Caco-2 (cell line): ENCODE measurements around the gene IL5. TPM values are rescaled to one million over a fixed set of nuclear protein-coding genes. Genes with fewer than 3 reads are reported as not detected.

Experiments
- BruUV-seq: library from RNA; stranded (reverse); fragments of 400-500 nt; replicated peaks from 2 replicates; lab custom pipeline; 2021; lab: Mats Ljungman, UMichigan
- CTCF ChIA-PET: fragments of 300-600 bp; sonication (Branson Sonifier 250); formaldehyde crosslinking; loops from one replicate; lab custom pipeline; 2022; ENCODE audit warnings: antibody characterized with exemption; lab: Charles Lee
- POLR2A ChIA-PET: fragments of 300-600 bp; sonication (Branson Sonifier 250); formaldehyde crosslinking; loops from one replicate; lab custom pipeline; 2022; ENCODE audit warnings: antibody characterized with exemption; lab: Charles Lee
- DNase-seq, 2 experiments: peaks; one replicate each; pipeline versions ENCODE4 v3.0.0 to v3.0.0-alpha.2; 2020 to 2022
- H3K27me3 ChIP-seq: replicated peaks from 2 replicates; pipeline ENCODE4 v1.6.0; 2011; ENCODE audit warnings: low read length; ENCODE audit not compliant: control insufficient read depth, insufficient read depth
- H3K36me3 ChIP-seq: 2 replicates; pipeline ENCODE4 v1.5.1; 2011; ENCODE audit warnings: low read length; ENCODE audit not compliant: control insufficient read depth, insufficient read depth
- H3K4me1 ChIP-seq: fragments of 250-450 bp; sonication (Bioruptor Pico); 2 replicates; pipeline ENCODE4 v1.5.1; 2020; ENCODE audit warnings: mild to moderate bottlenecking
- H3K4me3 ChIP-seq: 2 replicates; pipeline ENCODE4 v1.5.1; 2011; ENCODE audit warnings: low read depth, mild to moderate bottlenecking, control low read depth, low read length
- H3K9me3 ChIP-seq: fragments of 250-450 bp; sonication (Bioruptor Pico); 2 replicates; pipeline ENCODE4 v1.5.1; 2020; ENCODE audit warnings: mild to moderate bottlenecking, moderate library complexity
- H3K27ac Mint-ChIP-seq: one replicate; pipeline ENCODE4 v1.8.0; 2022; ENCODE audit warnings: mixed read lengths; ENCODE audit not compliant: unreplicated experiment
- H3K27me3 Mint-ChIP-seq: one replicate; pipeline ENCODE4 v1.8.0; 2022; ENCODE audit warnings: mixed read lengths; ENCODE audit not compliant: insufficient read depth, unreplicated experiment
- H3K36me3 Mint-ChIP-seq: one replicate; pipeline ENCODE4 v1.8.0; 2022; ENCODE audit warnings: mild to moderate bottlenecking, mixed read lengths; ENCODE audit not compliant: insufficient read depth, unreplicated experiment
- H3K4me1 Mint-ChIP-seq: one replicate; pipeline ENCODE4 v1.8.0; 2022; ENCODE audit warnings: low read depth, mixed read lengths; ENCODE audit not compliant: unreplicated experiment
- H3K4me3 Mint-ChIP-seq: one replicate; pipeline ENCODE4 v1.8.0; 2022; ENCODE audit warnings: mild to moderate bottlenecking, moderate library complexity, mixed read lengths; ENCODE audit not compliant: unreplicated experiment
- H3K9me3 Mint-ChIP-seq: one replicate; pipeline ENCODE4 v1.8.0; 2022; ENCODE audit warnings: mixed read lengths; ENCODE audit not compliant: unreplicated experiment
- CTCF ChIP-seq, 2 experiments: fragments of 200-600 bp in 1 of 2; IDR thresholded peaks; 1 replicate in 1 of 2; 2 replicates in 1 of 2; pipeline versions ENCODE4 v1.5.1 to v1.8.0; 2011 to 2022; ENCODE audit warnings: antibody characterized with exemption in 1 of 2, control low read depth in 1 of 2, inconsistent platforms in 1 of 2, low read depth in 1 of 2, low read length in 1 of 2, mild to moderate bottlenecking in 1 of 2, moderate library complexity in 1 of 2; ENCODE audit not compliant: insufficient read depth in 1 of 2, severe bottlenecking in 1 of 2, unreplicated experiment in 1 of 2
- intact Hi-C: fragments of 100-400 bp; cut with micrococcal nuclease; formaldehyde crosslinking; loops from one replicate; pipeline ENCODE4 v1.10.0; 2022; ENCODE audit not compliant: unreplicated experiment
- total RNA-seq: library from RNA; stranded (reverse); gene quantifications from 2 replicates; pipeline ENCODE4 v1.2.3, GENCODE V29; 2022

The IL5 gene
- total RNA-seq, 1 experiment from 2014 or later: not detected

DNA sequence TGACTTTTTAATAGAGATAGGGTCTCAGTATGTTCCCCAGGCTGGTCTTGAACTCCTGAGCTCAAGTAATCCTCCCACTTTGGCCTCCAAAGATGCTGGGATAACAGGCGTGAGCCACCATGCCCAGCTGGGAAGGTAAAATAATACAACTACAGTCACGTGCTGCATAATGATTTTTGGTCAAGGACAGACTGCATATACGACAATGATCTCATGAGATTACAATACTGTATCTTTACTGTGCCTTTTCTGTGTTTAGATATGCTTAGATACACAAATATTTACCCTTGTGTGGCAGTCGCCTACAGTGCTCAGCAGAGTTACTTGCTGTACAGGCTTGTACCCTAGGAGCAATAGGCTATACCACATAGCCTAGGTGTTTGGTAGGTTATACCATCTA lies 38.6 kb downstream of the IL5 start:
- Histone ChIP-seq H3K4me3 (no peak overlapping the region), H3K36me3 (no peaks in the 10 kb centered on the region), H3K4me1 (peaks cover 38% of the 10 kb centered on the region), H3K27me3 (no peaks in the 10 kb centered on the region), H3K9me3 (no peaks in the 10 kb centered on the region)
- Mint-ChIP-seq H3K27me3 (no peaks in the 10 kb centered on the region), H3K4me3 (no peak overlapping the region), H3K4me1 (peaks cover 24% of the 10 kb centered on the region), H3K27ac (no peak overlapping the region), H3K36me3 (no peaks in the 10 kb centered on the region), H3K9me3 (no peaks in the 10 kb centered on the region)
- POLR2A ChIA-PET: interaction anchor here (1.7 kb wide), 1 partner anchor 14 kb away, joined by 3 read pairs; the partner anchor contains the start of gene IRF1
- no peak for TF ChIP-seq CTCF (IDR thresholded peaks at IDR 0.05; ENCODE audit: insufficient read depth in 1 of 2, low read depth in 1 of 2, low read length in 1 of 2, severe bottlenecking in 1 of 2, unreplicated experiment in 1 of 2)
- CTCF ChIA-PET: interaction anchor here (1.7 to 2.5 kb wide), 2 partner anchors 9 to 118 kb away, joined by 3 to 9 read pairs; no protein-coding TSS in a partner anchor
- intact Hi-C loops: no loop called here
- BruUV-seq: no TSS peak
- no peak for DNase-seq

DNA sequence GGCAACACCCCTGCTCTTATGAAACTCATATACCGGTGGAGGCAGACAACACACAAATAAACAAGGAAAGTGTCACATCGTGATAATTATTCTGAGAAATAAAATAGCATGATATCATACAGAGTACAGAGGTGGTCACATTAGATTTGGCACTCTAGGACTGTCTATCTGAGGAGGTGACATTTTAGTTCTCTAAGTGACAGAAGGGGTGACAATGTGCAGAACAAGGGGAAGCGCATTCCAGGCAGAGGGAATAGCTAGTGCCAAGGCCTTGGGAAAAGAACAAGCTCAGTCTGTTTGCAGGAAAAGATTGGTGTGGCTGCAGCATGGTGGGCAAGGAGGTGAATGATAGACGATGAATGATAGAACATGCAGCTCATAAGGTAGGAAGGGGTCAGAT lies 40.1 kb downstream of the IL5 start:
- Histone ChIP-seq H3K36me3 (no peaks in the 10 kb centered on the region), H3K4me1 (peaks cover 44% of the 10 kb centered on the region), H3K9me3 (no peaks in the 10 kb centered on the region), H3K27me3 (no peaks in the 10 kb centered on the region), H3K4me3 (no peak overlapping the region)
- peaks cover 26% of the 10 kb centered on the region for H3K4me1 Mint-ChIP-seq
- ChIA-PET POLR2A (interaction anchor here (1.7 kb wide), 1 partner anchor 13 kb away, joined by 3 read pairs; the partner anchor contains the start of gene IRF1), CTCF (interaction anchor here (2.2 kb wide), 1 partner anchor 13 kb away, joined by 14 read pairs; the partner anchor contains the start of gene IRF1)
- H3K36me3 Mint-ChIP-seq: no peaks in the 10 kb centered on the region
- H3K9me3 Mint-ChIP-seq: no peaks in the 10 kb centered on the region
- TF ChIP-seq CTCF (IDR thresholded peaks at IDR 0.05; ENCODE audit: insufficient read depth in 1 of 2, low read depth in 1 of 2, low read length in 1 of 2, severe bottlenecking in 1 of 2, unreplicated experiment in 1 of 2): no peak
- no peak for DNase-seq
- BruUV-seq: no TSS peak
- H3K27me3 Mint-ChIP-seq: no peaks in the 10 kb centered on the region
- no peak overlapping the region for H3K27ac Mint-ChIP-seq
- intact Hi-C loops: no loop called here
- no peak overlapping the region for H3K4me3 Mint-ChIP-seq

GRCh38 chr5:132501961-132502931 lies 41.1 kb downstream of the IL5 start:
- Mint-ChIP-seq H3K27ac (no peak overlapping the region), H3K4me1 (peaks cover 34% of the 10 kb centered on the region), H3K27me3 (no peaks in the 10 kb centered on the region), H3K36me3 (no peaks in the 10 kb centered on the region), H3K9me3 (no peaks in the 10 kb centered on the region), H3K4me3 (no peak overlapping the region)
- Histone ChIP-seq H3K27me3 (no peaks in the 10 kb centered on the region), H3K4me1 (peaks cover 54% of the 10 kb centered on the region), H3K36me3 (no peaks in the 10 kb centered on the region), H3K4me3 (no peak overlapping the region), H3K9me3 (no peaks in the 10 kb centered on the region)
- DNase-seq: no peak
- intact Hi-C loops: loop anchor here (1.0 kb wide), 3 partner anchors 83 to 312 kb away; no protein-coding TSS in a partner anchor
- no TSS peak for BruUV-seq
- no peak for TF ChIP-seq CTCF (IDR thresholded peaks at IDR 0.05; ENCODE audit: insufficient read depth in 1 of 2, low read depth in 1 of 2, low read length in 1 of 2, severe bottlenecking in 1 of 2, unreplicated experiment in 1 of 2)
- CTCF ChIA-PET: interaction anchor here (1.2 to 2.2 kb wide), 4 partner anchors 12 to 265 kb away, joined by 3 to 14 read pairs (median 7); partner anchors contain the start of gene IRF1
- POLR2A ChIA-PET: no interaction called here
